Activated CD4-positive, CD25-positive, alpha-beta regulatory T cell treated with anti-CD3 and anti-CD28 coated beads, Interleukin-2, amount 50 U/mL, for 72 hours (primary cell): Measurements from ENCODE around the gene RPL28.

ENCODE experiments used
- DNase-seq: peaks from one replicate; pipeline ENCODE4 v3.0.0; 2021

The RPL28 gene

DNA sequence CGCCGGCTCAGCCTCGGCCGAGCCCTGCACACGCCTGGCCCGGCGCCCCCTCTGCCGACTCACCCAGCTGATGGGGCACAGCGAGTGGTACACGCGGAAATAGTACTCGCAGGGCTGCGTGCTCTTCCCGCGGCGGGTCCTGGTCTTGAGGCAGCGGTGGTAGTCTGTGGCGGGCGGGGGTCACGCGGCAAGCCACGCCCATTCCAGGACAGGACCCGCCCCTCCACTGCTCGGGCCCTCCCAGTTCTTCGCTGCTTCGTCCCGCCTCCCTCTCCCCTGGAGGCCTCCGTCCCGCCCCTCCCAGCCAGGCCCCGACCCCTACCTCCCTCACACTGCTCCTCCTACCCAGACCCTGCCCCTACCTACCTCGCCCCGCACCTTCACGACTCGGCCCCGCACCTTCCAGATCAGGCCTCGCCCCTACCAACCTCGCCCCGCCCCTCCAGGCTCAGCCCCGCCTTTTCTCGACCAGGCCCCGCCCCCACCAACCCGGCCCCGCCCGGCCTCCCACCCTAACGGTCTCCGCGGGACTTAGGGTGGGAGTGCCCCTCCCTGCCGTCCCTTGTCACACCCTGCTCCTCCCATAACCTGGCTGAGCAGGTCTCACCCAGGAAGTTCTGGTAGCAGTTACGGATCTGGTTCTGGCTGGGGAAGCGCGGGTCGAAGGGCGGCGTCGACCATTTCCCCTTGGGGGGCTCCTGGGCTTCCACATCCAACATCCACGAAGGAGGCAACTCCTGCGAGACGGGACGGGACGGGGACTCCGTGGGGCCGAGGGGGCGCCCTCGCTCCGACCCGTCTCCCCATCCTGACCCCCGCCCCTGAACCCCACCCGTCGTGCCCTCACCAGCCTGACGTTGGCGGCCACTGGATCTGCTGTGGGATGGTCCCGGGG is 31.7 kb upstream of the RPL28 start:
- peak; percentile 58 for DNase-seq

DNA sequence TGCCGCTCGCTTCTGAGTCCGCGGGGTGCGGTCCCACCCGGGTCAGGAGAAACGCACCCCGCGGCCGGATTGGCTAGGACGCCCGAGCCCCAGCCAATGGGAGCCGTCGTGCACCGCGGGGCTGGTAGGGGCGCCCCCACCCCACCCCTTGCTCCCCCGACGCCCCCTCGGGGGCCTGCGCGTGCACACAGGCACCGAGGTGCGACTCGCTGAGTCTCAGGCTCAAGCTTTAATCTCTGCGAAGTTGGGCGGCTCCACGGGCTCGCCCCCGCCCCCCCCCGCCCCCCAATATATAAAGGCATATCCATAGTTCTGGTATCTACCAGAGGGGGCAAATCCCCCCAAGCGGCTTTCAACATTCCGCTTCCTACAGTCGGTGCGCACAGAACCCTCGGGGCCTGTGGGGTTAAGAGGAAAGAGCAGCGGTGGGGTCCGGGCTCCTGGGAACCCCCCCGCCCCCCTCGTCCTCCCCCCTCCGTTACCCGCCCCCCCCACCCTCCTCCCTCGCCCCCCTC is 31.0 kb upstream of the RPL28 start, which contains the start of gene COX6B2:
COX6B2 (minus strand) TSS at position 22 of the 515 bp plus-strand sequence. CDS start 198 bp downstream, outside the sequence.
- no peak for DNase-seq

DNA sequence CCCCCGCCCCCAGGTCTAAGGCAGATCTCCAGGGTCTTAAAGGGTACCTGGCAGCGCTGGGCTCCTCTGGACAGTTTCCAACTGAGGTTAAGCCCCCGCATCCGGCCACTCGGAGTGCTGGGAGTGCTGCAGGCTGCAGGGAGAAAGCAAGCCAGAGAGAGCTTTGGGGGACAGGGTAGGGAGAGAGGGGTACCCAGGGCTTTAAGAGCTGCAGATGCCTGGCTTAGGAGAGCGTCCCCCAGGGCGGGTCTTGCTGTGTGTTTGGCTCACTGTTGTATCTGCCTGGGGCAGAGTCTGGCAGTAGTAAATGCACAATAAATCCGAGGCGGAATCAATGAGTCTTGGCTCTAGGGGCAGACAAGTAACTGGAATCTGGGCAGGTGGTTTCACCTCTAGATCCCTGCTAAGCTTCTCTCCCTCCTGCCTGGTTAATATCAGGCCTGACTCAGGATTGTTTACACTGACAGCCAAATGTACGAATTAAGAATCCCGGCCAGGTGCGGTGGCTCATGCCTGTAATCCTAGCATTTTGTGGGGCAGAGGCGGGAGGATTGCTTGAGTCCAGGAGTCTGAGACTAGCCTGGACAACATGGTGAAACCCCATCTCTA is 30.4 kb upstream of the RPL28 start:
- no peak for DNase-seq

DNA sequence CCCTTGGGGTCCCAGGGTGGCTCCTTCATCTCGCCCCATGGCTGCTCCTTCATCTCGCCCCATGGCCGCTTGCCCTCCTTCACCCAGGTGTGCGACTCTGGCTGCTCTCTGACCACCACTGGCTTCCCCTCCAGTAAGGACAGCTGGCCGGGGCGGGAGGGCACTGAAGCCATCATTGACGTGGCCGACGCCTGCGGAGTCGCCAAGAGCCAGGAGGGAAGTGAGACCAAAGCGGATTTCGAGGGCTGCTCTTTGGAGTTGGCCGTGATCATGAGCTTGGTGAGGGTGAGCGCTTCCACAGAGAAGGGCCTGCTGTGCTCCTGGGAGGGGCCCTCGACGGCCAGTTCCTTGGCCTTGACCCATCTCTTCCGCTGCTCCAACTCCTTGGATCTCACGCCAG is 27.2 kb upstream of the RPL28 start:
- no peak for DNase-seq

DNA sequence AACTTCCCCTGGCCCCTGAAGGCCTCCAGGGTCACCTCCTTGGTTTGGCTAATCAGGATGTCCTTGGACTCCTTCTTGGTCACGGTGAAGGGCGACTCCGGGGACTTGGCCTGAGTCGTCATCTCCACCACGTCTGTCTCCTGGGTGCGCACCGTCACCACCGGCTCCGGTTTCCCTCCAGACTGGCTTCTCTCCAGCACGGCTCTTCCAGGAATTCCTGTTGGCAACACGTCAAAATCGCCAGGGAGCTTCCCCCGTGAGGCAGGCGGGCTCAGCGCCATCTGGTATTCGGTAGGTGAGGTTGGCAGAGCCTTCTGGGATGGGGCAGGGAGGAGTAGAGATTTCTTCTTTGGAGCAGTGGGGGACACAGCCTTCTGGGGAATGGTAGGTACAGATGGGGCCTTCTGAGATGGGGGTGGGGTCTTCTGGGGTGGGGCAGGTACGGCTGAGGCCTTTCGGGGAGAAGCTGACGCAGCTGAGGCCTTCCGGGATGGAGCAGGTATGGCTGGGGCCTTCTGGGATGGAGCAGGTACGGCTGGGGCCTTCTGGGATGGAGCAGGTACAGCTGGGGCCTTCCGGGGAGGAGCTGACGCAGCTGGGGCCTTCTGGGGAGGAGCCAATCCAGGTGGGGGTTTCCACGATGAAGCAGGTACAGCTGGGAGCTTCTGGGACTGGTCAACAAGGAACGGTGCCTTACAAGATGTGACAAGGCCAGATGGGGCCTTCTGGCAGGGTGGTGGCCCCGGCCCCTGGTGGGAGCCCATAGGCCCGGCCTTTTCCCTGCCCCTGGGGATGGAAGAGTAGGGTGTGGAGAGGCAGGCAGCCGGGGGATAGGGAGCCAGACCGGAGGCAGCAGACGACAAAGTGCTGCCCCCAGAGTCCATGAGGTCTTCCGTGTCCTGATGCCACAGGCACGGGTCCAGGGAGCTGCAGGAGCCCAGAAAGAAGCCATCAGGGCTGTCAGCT is 26.5 kb upstream of the RPL28 start:
- DNase-seq: no peak

DNA sequence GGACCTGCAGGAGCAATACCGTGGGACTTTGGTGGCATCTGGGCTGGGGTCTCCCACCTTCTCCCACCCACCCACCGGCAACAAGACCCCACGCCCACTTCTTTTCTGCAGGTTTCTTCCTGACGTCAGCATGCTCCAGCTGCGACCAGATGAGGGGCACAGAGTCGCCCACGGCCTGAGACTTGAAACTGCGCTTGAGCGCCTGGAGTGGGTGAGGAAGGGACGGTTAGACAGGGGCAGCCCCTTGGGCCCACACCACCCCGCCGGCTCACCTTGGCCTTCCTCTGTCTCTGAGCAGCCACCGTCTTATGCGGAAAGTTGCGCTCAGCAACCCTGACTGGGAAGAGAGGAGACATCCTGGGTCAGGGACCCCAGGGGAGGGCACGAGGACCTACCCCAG is 24.8 kb upstream of the RPL28 start:
- no peak for DNase-seq

DNA sequence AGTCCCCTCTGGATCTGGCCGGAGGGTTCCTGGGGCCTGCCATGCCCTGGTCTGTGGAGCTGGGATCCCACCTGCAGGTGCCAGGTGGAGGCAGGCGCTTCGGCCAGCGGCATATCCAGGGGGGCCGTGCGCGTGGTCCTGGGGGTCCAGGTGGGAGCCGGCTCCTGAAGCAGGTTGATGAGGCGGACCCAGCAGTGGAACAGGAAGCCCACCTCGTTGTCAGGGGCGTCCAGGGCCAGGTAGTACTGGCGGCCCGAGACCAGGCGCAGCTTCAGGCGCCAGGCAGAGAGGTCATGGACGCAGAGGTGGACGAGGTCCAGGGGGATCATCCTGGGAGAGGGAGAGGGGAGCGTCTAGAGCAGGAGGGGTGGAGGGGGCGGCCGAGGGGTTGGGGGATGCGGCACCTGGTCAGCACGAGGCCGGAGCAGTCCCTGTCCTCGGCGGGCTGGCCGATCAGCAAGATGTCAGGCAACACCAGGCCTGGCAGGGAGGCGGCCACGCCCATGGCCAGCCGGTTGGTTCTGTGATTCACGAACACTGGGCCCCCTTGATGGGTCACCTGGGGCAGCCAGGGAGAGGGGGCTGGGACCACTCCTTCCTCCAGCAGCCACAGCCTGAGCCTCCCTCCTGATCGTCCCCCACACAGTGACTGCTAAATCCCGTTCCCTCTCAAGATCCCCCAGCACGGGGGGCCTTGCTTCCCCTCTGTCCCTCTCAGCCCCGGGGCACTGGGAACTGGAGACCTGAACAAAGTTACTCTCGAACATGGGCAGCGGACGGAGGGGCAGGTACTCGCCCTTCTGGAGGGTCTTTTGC is 23.4 kb upstream of the RPL28 start:
- no peak for DNase-seq

DNA sequence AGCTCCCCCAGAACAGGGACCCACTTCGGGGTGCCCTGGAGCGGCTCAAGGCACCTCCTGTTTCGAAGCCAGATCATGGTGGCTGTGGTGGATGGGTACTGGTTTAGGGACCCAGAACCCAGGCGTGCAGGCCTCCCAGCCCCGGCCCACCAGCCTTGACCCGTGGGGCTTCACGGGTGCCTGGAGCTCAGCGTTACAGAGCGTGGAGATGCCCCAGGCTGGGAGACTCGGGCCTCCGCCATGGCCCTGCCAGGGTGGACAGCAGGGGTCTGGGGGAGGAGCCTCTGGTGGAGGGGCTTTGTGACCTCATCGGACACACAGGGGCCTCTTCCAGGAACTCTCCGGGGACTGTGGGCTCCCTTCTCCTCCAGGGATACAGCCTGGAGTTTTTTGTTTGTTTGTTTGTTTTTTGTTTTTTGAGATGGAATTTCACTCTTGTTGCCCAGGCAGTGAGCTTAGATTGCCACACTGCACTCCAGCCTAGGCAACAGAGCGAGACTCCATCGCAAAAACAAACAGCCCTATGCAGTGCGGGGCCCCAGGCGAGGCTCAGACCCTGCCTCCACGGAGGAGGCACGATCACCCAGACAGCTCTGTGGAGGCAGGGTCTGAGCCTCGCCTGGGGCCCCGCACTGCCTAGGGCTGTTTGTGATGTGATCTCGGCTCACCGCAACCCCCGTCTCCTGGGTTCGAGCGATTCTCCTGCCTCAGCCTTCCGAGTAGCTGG is 22.6 kb upstream of the RPL28 start, which contains the start of gene GARIN5B:
GARIN5B (minus strand) TSS at position 271 of the 727 bp plus-strand sequence; CDS start at position 77, 194 bp downstream.
- DNase-seq: no peak

DNA sequence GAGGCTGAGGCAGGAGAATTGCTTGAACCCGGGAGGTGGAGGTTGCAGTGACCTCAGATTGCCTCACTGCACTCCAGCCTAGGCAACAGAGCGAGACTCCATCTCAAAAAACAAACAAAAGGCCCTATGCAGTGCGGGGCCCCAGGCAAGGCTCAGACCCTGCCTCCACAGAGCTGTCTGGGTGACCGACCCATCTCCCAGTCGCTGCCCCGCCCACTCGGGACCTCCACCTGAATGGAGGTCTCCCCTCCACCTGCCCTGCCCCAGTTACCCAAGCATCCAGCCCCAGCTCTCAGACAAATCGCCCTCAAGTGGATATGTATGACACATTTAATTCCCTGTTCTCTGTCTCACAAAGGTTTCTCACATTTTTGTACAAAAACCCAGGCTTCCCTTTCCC is 20.5 kb upstream of the RPL28 start:
- no peak for DNase-seq

DNA sequence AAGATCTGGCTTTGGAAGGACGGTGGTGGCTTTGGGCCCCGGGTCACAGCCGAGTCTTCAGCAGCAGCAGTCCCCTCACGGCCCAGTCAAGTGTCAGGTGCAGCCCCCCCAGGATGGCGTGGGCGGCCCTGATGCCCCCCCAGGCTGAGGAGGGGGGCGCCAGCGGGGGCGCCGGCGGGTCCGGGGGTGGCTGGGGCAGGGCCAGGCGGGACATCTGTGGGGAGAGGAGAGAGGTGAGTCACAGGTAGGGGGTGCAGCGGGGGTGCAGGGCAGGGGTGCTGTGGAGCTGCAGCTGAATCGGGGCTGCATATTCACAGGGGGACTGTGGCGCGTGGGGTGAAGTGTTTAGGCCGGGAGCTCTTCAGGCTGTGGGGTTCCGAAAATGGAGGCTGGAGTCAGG is 19.8 kb upstream of the RPL28 start:
- no peak for DNase-seq

DNA sequence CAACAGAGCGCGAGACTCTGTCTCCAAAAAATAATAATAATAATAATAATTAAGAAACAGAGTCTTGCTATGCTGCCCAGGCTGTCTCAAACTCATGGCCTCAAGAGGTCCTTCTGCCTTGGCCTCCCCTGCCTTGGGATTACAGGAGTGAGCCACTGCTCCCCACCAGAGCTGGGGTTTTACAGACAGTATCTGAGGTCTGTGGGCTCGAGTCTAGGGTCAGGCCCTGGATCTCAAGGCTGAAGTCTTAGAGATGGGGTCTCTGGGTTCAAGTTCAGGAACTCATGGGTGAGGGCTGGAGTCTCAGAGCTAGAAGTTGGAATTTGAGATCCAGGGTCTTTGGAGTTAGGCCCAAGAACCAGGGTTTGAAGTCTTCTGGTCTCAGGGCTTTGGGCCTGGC is 18.9 kb upstream of the RPL28 start:
- no peak for DNase-seq

DNA sequence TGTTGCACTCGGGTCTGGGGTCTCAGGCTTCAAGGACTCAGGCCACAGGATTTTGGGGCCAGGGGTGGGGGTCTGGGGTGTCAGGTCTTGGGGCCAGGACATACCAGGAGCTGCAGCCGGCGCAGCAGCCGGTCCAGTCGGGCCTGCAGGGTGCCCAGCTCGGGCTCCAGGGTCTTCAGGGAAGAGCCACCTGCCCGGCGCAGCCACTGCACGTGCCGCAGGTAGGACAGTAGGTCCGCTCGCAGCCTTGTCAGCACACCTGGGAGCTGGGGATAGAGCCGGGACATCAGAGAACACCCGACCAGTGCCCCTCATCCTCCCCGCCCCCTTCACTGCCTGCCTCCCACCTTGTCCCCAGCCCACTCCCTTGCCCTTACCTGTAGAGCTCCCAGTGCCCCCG is 17.6 kb upstream of the RPL28 start:
- DNase-seq: no peak

DNA sequence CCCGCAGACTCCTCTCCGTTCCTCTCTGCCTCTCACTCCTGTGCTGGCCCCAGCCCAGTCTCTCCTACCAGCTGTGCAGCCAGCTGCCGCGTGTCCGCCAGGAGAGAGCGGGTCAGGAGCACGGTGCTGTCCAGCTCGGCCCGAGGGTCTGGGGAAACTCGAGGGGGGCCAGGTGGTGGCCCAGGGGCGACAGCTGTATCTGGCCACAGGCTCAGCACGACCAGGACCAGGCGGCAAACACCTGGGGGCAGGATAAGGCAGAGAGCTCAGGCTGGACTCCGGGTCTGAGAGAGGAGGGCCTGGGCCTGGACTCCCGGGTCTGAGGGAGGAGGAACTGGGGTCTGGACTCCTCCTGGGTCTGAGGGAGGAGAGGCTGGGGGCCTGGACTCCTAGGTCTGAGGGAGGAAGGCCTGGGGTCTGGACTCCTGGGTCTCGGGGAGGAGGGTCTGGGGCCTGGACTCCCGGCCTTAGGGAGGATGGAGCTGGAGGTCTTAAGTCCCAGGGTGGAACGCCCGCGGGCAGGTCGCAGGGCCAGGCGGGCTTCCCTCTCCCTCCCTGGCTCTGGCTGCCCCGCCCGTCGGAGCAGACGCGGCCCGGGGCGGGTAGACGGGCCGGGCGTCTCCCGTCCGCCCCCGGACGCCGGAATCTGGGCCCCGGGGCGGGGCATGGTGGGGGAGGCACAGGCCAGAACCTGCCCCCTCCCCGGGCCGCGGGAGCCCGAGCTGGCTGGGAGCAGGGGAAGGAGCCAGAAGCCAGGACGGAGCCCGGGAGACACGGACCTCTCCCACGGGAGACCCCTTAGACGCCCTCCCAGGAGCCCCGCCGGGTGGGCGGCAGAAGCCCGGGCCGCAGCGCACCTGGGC is 16.8 kb upstream of the RPL28 start:
- no peak for DNase-seq

DNA sequence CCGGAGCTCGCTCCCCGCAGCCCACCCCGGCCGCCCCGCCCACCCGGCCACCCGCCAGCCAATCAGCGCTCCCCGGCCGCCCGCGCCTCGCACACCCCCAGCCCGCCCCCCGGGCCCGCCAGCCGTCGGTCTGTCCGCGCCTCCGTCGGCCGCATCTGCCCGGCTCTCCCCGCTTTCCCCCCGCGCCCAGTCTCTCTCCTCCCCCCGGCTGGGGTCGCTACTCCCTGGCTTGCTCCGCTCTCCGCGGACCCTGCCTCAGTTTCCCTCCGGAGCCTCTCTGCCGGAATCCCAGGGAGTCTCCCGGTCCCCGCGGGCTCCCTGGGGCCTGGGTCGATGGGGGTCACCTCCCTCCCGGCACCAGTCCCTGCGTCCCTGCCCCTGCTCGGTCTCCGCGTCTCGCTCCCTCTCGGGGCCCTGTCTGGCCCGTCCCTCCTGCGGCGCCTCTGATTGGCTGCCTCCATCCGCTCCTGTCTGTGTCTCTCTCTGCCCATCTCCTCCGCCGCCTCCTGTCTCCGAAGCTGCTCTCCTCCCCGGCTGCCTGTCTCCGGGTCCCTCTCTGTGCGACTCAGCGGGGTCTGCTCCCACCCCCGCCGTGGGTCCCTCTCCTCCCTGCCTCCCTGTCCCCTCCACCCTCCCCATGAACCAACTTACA is 16.0 kb upstream of the RPL28 start:
- no peak for DNase-seq

DNA sequence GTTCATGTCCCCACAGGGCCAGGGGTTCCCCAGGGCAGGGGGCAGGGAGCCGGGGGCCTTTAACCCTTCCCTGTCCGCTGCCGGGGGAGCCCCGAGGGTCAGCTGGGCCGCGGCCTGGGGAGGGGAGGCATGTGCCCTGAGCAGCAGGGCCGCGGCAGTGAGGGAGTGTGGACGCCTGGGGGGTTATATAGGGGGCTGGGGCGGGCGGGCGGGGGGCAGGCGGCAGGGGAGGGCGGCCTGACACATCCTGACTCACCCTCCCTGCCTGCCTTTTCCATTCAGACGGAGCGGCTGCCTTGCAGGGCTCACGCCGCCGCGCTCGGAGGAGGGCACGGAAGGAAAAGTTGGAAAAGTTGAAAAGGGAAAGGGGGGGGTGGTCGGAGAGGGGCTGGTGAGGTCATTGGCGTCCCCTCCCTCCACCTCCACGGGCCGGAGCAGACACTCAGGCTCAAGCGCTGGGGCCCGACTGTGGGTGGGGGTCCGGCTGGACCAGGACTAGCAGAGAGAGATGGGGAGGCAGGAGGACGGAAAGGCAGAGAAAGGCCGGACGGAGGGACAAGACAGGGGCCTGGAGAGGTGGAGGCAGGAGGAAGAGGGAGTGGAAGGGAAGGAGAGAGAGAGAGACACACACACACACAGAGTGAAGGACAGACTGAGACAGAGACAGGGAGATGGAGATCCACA is 15.3 kb upstream of the RPL28 start, which contains the start of gene IL11:
IL11 (minus strand) TSS at position 159 of the 684 bp plus-strand sequence; CDS start at position 6, 153 bp downstream.
- no peak for DNase-seq

DNA sequence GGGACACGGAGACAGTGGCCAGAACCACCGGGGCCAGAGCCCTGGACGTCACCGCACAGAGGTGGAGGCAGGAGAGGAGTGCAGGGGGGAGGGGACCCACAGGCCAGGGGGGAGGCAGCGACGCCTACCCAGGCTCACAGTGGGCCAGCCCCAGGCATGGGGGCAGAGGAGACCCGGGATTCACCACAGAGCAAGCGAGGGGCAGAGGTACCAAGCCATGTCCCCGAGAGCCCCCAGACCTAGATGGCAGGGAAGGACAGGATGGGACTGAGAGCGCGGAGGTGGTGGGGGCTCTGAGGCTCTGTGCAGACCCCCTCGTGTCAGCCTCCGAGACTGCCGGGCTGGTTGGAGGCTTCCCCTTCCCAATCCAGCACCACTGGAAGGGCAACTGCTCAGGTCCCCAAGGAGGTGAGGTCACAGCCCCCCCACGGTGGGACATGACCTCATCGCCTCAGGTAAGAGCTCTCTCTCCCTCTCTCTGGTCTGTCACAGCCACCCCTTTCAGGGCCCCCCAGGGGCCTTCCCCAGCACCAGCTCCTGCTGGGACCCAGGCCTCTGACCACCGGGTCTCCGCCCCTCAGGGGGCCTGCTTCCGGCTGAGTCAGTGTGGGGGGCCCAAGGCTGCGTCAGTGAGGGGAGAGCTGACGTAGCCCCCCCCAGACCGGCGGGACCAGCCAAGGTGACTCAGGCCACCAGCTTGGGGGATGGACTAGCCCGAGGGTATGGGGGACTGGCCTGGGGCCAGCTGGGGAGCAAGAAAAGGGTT is 13.2 kb upstream of the RPL28 start:
- no peak for DNase-seq

DNA sequence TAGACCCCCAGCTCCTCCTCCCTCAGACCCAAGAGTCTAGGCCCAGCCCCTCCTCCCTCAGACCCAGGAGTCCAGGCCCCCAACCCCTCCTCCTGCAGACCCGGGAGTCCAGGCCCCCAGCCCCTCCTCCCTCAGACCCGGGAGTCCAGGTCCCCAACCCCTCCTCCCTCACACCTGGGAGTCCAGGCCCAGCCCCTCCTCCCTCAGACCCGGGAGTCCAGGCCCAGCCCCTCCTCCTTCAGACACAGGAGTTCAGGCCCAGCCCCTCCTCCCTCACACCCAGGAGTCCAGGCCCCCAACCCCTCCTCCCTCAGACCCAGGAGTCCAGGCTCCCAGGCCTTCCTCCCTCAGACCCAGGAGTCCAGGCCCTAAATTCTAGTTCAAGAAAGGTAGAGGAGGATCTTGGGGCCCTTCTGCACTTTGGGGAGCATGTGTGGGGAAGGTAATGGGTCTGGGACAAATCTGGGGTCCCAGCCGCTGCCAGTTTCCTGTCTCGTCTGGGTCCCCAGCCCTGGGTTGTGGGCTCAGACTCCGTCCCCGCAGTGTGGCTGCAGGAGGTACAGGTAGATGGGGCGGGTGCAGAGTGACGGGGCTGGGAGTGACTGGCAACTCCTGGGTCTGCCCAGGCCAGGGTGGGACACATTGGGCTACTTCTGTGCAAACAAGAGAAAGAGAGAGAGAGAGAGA is 12.3 kb upstream of the RPL28 start:
- no peak for DNase-seq
